ENCODE data around the gene EPG5. TPM values are rescaled to one million over a fixed set of nuclear protein-coding genes. Genes with fewer than 3 reads are reported as not detected.

EPG5 gene
- total RNA-seq, 1 experiment from 2014 or later, result 16.1 TPM

GRCh38 chr18:46001892-46002291, 34.8 kb upstream of the EPG5 start:
- no peaks in the 10 kb centered on the region; the same call in 1 of the 2 replicates for H3K4me1 ChIP-seq (ENCODE audit: insufficient read depth, low read length)
- Mint-ChIP-seq H3K36me3 (ENCODE audit: insufficient read depth in 1 of 3, low read depth in 3 of 3) (peaks cover 0 to 3% (median 0%) of the 10 kb centered on the region in 3 experiments; a peak in 1 of 7 replicates), H3K27ac (no peak overlapping the region), H3K4me3 (no peak overlapping the region), H3K27me3 (ENCODE audit: low read depth) (no peaks in the 10 kb centered on the region), H3K9me3 (peaks cover 10 to 14% of the 10 kb centered on the region in 2 experiments; a peak in 4 of 5 replicates), H3K4me1 (peaks cover 18% of the 10 kb centered on the region in 2 experiments)
- no peak overlapping the region for H4K91ac ChIP-seq (ENCODE audit: insufficient read length, low read depth, low read length)
- no peak overlapping the region for H3K27ac ChIP-seq (ENCODE audit: insufficient read length, low read depth, low read length)
- H3K4ac ChIP-seq (ENCODE audit: low read depth, low read length), result no peak overlapping the region
- no peak overlapping the region for H3T11ph ChIP-seq (ENCODE audit: low read length)
- no peaks in the 10 kb centered on the region for H3K9me3 ChIP-seq (ENCODE audit: control insufficient read depth, low read depth, low read length)
- H2BK12ac ChIP-seq (ENCODE audit: insufficient read length, low read depth, low read length), result no peak overlapping the region
- no peak overlapping the region for H3K18ac ChIP-seq (ENCODE audit: insufficient read length, low read depth, low read length)
- H3K27me3 ChIP-seq (ENCODE audit: insufficient read depth, low read length), result no peaks in the 10 kb centered on the region
- DNase-seq, result no peak
- no peak overlapping the region for H4K8ac ChIP-seq (replicated peaks; ENCODE audit: insufficient read length, low read depth, low read length)
- no peaks in the 10 kb centered on the region for H3K79me2 ChIP-seq (ENCODE audit: insufficient read depth, low read length)
- H2BK20ac ChIP-seq (ENCODE audit: low read depth, low read length, poor library complexity, severe bottlenecking), result no peak overlapping the region
- no peak overlapping the region for H3K56ac ChIP-seq (ENCODE audit: insufficient read length, low read depth, low read length)
- WGBS (ENCODE audit: extremely low coverage, insufficient read length, low lambda C conversion rate), result no CpG with 5 or more reads among the region's 2 CpGs
- no peaks in the 10 kb centered on the region for H3K23me2 ChIP-seq (ENCODE audit: insufficient read length, low read depth, low read length, poor library complexity, severe bottlenecking)
- H2BK15ac ChIP-seq (ENCODE audit: low read depth, low read length), result no peak overlapping the region
- H3K4me2 ChIP-seq (ENCODE audit: insufficient read depth, insufficient read length, low read length), result no peak overlapping the region
- no peak overlapping the region for H3K9ac ChIP-seq (ENCODE audit: extremely low read depth, insufficient read length, low read length)
- no peak overlapping the region for H3K14ac ChIP-seq (ENCODE audit: insufficient read depth, low read length)
- TF ChIP-seq CTCF (conservative IDR thresholded peaks at IDR 0.05), result no peak
- no peak overlapping the region for H2BK120ac ChIP-seq (ENCODE audit: low read depth, low read length, poor library complexity, severe bottlenecking)
- no peak overlapping the region for H2AFZ ChIP-seq (ENCODE audit: low read length)
- no peak overlapping the region for H2AK5ac ChIP-seq (ENCODE audit: insufficient read length, low read length)
- H2BK5ac ChIP-seq (ENCODE audit: insufficient read length, low read length), result no peak overlapping the region
- no peaks in the 10 kb centered on the region for H3K79me1 ChIP-seq (ENCODE audit: insufficient read depth, low read depth, low read length, poor library complexity, severe bottlenecking)
- no peak overlapping the region for H3K23ac ChIP-seq (ENCODE audit: insufficient read length, low read depth, low read length)
- H4K20me1 ChIP-seq (ENCODE audit: control insufficient read depth, insufficient read depth, insufficient read length), result no peaks in the 10 kb centered on the region
- no peak overlapping the region for H4K5ac ChIP-seq (ENCODE audit: insufficient read length, low read depth, low read length)
